Ramos (cell line): ENCODE data around the gene C1orf115.
"Not testable (repeated sequence)": the region's sequence is repeated elsewhere in the genome, so short reads cannot be mapped to it uniquely, and the experiment has no call there.

Source experiments
- in situ Hi-C: fragments of 300-500 bp; cut with MboI; formaldehyde crosslinking; loops from one replicate; pipeline ENCODE4 v1.14.3; 2022; ENCODE audit warnings: low sequenced_read_pairs; ENCODE audit not compliant: unreplicated experiment

The C1orf115 gene

GRCh38 chr1:220690140-220691052 lies at the start of gene C1orf115:
Gene C1orf115, plus strand, starts transcription at chr1:220690363. Its CDS starts 40 bp downstream, at chr1:220690403.
- in situ Hi-C loops, result no loop called here

GRCh38 chr1:220642285-220642684 lies 47.9 kb upstream of the C1orf115 start:
- in situ Hi-C loops, result no loop called here

GRCh38 chr1:220652995-220653394 lies 37.2 kb upstream of the C1orf115 start:
- in situ Hi-C loops, result no loop called here

GRCh38 chr1:220655509-220655908 lies 34.7 kb upstream of the C1orf115 start:
- in situ Hi-C loops, result no loop called here

- in situ Hi-C loops, result no loop called here
These were observed 34.0 kb upstream of the C1orf115 start for GRCh38 chr1:220655961-220656740.

GRCh38 chr1:220666349-220666748 lies 23.8 kb upstream of the C1orf115 start:
- in situ Hi-C loops, result no loop called here

GRCh38 chr1:220669005-220669404 lies 21.2 kb upstream of the C1orf115 start:
- in situ Hi-C loops, result no loop called here

- in situ Hi-C loops, result no loop called here
These were observed 19.8 kb upstream of the C1orf115 start for GRCh38 chr1:220670365-220670764.

GRCh38 chr1:220673921-220674320 lies 16.2 kb upstream of the C1orf115 start:
- in situ Hi-C loops, result no loop called here

- in situ Hi-C loops, result no loop called here
These were observed 12.9 kb upstream of the C1orf115 start for GRCh38 chr1:220677251-220677650.

- in situ Hi-C loops, result no loop called here
These were observed 10.0 kb upstream of the C1orf115 start for GRCh38 chr1:220680085-220680687.

GRCh38 chr1:220681220-220681880 lies 8.8 kb upstream of the C1orf115 start:
- in situ Hi-C loops, result no loop called here

GRCh38 chr1:220682901-220683576 lies 7.1 kb upstream of the C1orf115 start:
- in situ Hi-C loops, result no loop called here

GRCh38 chr1:220683716-220684115 lies 6.4 kb upstream of the C1orf115 start:
- in situ Hi-C loops, result not testable (repeated sequence)

- in situ Hi-C loops, result no loop called here
These were observed 5.3 kb upstream of the C1orf115 start for GRCh38 chr1:220684890-220685289.

GRCh38 chr1:220685879-220686278 lies 4.3 kb upstream of the C1orf115 start:
- in situ Hi-C loops, result no loop called here

GRCh38 chr1:220687809-220688208 lies 2.4 kb upstream of the C1orf115 start:
- in situ Hi-C loops, result no loop called here

- in situ Hi-C loops, result no loop called here
These were observed 497 bp upstream of the C1orf115 start for GRCh38 chr1:220689666-220690065.

- in situ Hi-C loops, result no loop called here
These were observed 1.0 kb downstream of the C1orf115 start for GRCh38 chr1:220691053-220691684.
